ENCODE data around the gene USP1.
A peak's percentile ranks its signal among the peaks of the same experiment; 100 is the strongest.

Gene USP1

GRCh38 chr1:62401034-62401760 is 35.7 kb upstream of the USP1 start:
- no peaks in the 10 kb centered on the region for H3K36me3 ChIP-seq (ENCODE audit: control insufficient read depth, insufficient read depth, low read length)
- no peaks in the 10 kb centered on the region for H3K27me3 ChIP-seq (ENCODE audit: control insufficient read depth, insufficient read depth, low read length)
- DNase-seq (ENCODE audit: low read depth, low spot score) = no peak
- H3K4me3 ChIP-seq (ENCODE audit: low read length) = no peak overlapping the region
- no peak overlapping the region for H3K27ac ChIP-seq (ENCODE audit: low read length)
- no peaks in the 10 kb centered on the region for H3K9me3 ChIP-seq (ENCODE audit: control insufficient read depth, insufficient read depth, low read length)
- peaks cover 7% of the 10 kb centered on the region; the same call in 1 of the 2 replicates for H3K4me1 ChIP-seq (ENCODE audit: control insufficient read depth, insufficient read depth, low read length)
- WGBS (ENCODE audit: insufficient coverage, insufficient read length) = no CpG with 5 or more reads among the region's 5 CpGs

GRCh38 chr1:62405247-62405646 is 31.6 kb upstream of the USP1 start:
- H3K9me3 ChIP-seq (ENCODE audit: control insufficient read depth, insufficient read depth, low read length) = no peaks in the 10 kb centered on the region
- no CpG with 5 or more reads among the region's 2 CpGs for WGBS (ENCODE audit: insufficient coverage, insufficient read length)
- DNase-seq (ENCODE audit: low read depth, low spot score) = no peak
- H3K36me3 ChIP-seq (ENCODE audit: control insufficient read depth, insufficient read depth, low read length) = no peaks in the 10 kb centered on the region
- no peaks in the 10 kb centered on the region for H3K27me3 ChIP-seq (ENCODE audit: control insufficient read depth, insufficient read depth, low read length)
- no peak overlapping the region for H3K4me3 ChIP-seq (ENCODE audit: low read length)
- peaks cover 5% of the 10 kb centered on the region; the same call in 1 of the 2 replicates for H3K4me1 ChIP-seq (ENCODE audit: control insufficient read depth, insufficient read depth, low read length)
- H3K27ac ChIP-seq (ENCODE audit: low read length) = no peak overlapping the region

- DNase-seq (ENCODE audit: low read depth, low spot score) = no peak
- no CpG with 5 or more reads among the region's 3 CpGs for WGBS (ENCODE audit: insufficient coverage, insufficient read length)
- Histone ChIP-seq H3K4me3 (ENCODE audit: low read length) (no peak overlapping the region), H3K4me1 (ENCODE audit: control insufficient read depth, insufficient read depth, low read length) (no peaks in the 10 kb centered on the region), H3K27ac (ENCODE audit: low read length) (no peak overlapping the region), H3K36me3 (ENCODE audit: control insufficient read depth, insufficient read depth, low read length) (no peaks in the 10 kb centered on the region), H3K9me3 (ENCODE audit: control insufficient read depth, insufficient read depth, low read length) (no peaks in the 10 kb centered on the region), H3K27me3 (ENCODE audit: control insufficient read depth, insufficient read depth, low read length) (no peaks in the 10 kb centered on the region)
Observed at GRCh38 chr1:62406576-62406975, 30.3 kb upstream of the USP1 start.

GRCh38 chr1:62407398-62408009 is 29.3 kb upstream of the USP1 start:
- no peaks in the 10 kb centered on the region for H3K36me3 ChIP-seq (ENCODE audit: control insufficient read depth, insufficient read depth, low read length)
- DNase-seq (ENCODE audit: low read depth, low spot score) = peak; percentile 63
- no peaks in the 10 kb centered on the region for H3K27me3 ChIP-seq (ENCODE audit: control insufficient read depth, insufficient read depth, low read length)
- H3K4me1 ChIP-seq (ENCODE audit: control insufficient read depth, insufficient read depth, low read length) = no peaks in the 10 kb centered on the region
- no peak overlapping the region for H3K27ac ChIP-seq (ENCODE audit: low read length)
- no peaks in the 10 kb centered on the region for H3K9me3 ChIP-seq (ENCODE audit: control insufficient read depth, insufficient read depth, low read length)
- no peak overlapping the region for H3K4me3 ChIP-seq (ENCODE audit: low read length)
- WGBS (ENCODE audit: insufficient coverage, insufficient read length) = no CpG with 5 or more reads among the region's 12 CpGs

- Histone ChIP-seq H3K9me3 (ENCODE audit: control insufficient read depth, insufficient read depth, low read length) (no peaks in the 10 kb centered on the region), H3K27ac (ENCODE audit: low read length) (no peak overlapping the region), H3K4me1 (ENCODE audit: control insufficient read depth, insufficient read depth, low read length) (no peaks in the 10 kb centered on the region), H3K36me3 (ENCODE audit: control insufficient read depth, insufficient read depth, low read length) (no peaks in the 10 kb centered on the region), H3K27me3 (ENCODE audit: control insufficient read depth, insufficient read depth, low read length) (no peaks in the 10 kb centered on the region), H3K4me3 (ENCODE audit: low read length) (no peak overlapping the region)
- no peak for DNase-seq (ENCODE audit: low read depth, low spot score)
- WGBS (ENCODE audit: insufficient coverage, insufficient read length) = no CpG with 5 or more reads among the region's 8 CpGs
Observed at GRCh38 chr1:62415687-62416086, 21.2 kb upstream of the USP1 start.

- Histone ChIP-seq H3K9me3 (ENCODE audit: control insufficient read depth, insufficient read depth, low read length) (no peaks in the 10 kb centered on the region), H3K27me3 (ENCODE audit: control insufficient read depth, insufficient read depth, low read length) (no peaks in the 10 kb centered on the region), H3K36me3 (ENCODE audit: control insufficient read depth, insufficient read depth, low read length) (no peaks in the 10 kb centered on the region), H3K4me3 (ENCODE audit: low read length) (no peak overlapping the region), H3K4me1 (ENCODE audit: control insufficient read depth, insufficient read depth, low read length) (no peaks in the 10 kb centered on the region), H3K27ac (ENCODE audit: low read length) (no peak overlapping the region)
- DNase-seq (ENCODE audit: low read depth, low spot score) = no peak
- WGBS (ENCODE audit: insufficient coverage, insufficient read length) = no CpG with 5 or more reads among the region's 2 CpGs
Observed at GRCh38 chr1:62417351-62417999, 19.4 kb upstream of the USP1 start.

GRCh38 chr1:62420214-62420613 is 16.6 kb upstream of the USP1 start:
- no peaks in the 10 kb centered on the region for H3K9me3 ChIP-seq (ENCODE audit: control insufficient read depth, insufficient read depth, low read length)
- no peak overlapping the region for H3K27ac ChIP-seq (ENCODE audit: low read length)
- no peaks in the 10 kb centered on the region for H3K27me3 ChIP-seq (ENCODE audit: control insufficient read depth, insufficient read depth, low read length)
- no peaks in the 10 kb centered on the region for H3K4me1 ChIP-seq (ENCODE audit: control insufficient read depth, insufficient read depth, low read length)
- DNase-seq (ENCODE audit: low read depth, low spot score) = no peak
- H3K4me3 ChIP-seq (ENCODE audit: low read length) = no peak overlapping the region
- no CpG with 5 or more reads among the region's 1 CpG for WGBS (ENCODE audit: insufficient coverage, insufficient read length)
- H3K36me3 ChIP-seq (ENCODE audit: control insufficient read depth, insufficient read depth, low read length) = no peaks in the 10 kb centered on the region

GRCh38 chr1:62423580-62424242 is 13.1 kb upstream of the USP1 start:
- no CpG with 5 or more reads among the region's 14 CpGs for WGBS (ENCODE audit: insufficient coverage, insufficient read length)
- DNase-seq (ENCODE audit: low read depth, low spot score) = no peak
- no peaks in the 10 kb centered on the region for H3K27me3 ChIP-seq (ENCODE audit: control insufficient read depth, insufficient read depth, low read length)
- H3K4me1 ChIP-seq (ENCODE audit: control insufficient read depth, insufficient read depth, low read length) = no peaks in the 10 kb centered on the region
- no peaks in the 10 kb centered on the region for H3K9me3 ChIP-seq (ENCODE audit: control insufficient read depth, insufficient read depth, low read length)
- H3K4me3 ChIP-seq (ENCODE audit: low read length) = no peak overlapping the region
- H3K36me3 ChIP-seq (ENCODE audit: control insufficient read depth, insufficient read depth, low read length) = no peaks in the 10 kb centered on the region
- H3K27ac ChIP-seq (ENCODE audit: low read length) = no peak overlapping the region

GRCh38 chr1:62424411-62424810 is 12.4 kb upstream of the USP1 start:
- H3K4me1 ChIP-seq (ENCODE audit: control insufficient read depth, insufficient read depth, low read length) = no peaks in the 10 kb centered on the region
- no peaks in the 10 kb centered on the region for H3K9me3 ChIP-seq (ENCODE audit: control insufficient read depth, insufficient read depth, low read length)
- whole genome bisulfite sequencing (ENCODE audit: insufficient coverage, insufficient read length) = no CpG with 5 or more reads among the region's 4 CpGs
- DNase-seq (ENCODE audit: low read depth, low spot score) = no peak
- H3K4me3 ChIP-seq (ENCODE audit: low read length) = no peak overlapping the region
- H3K27me3 ChIP-seq (ENCODE audit: control insufficient read depth, insufficient read depth, low read length) = no peaks in the 10 kb centered on the region
- H3K36me3 ChIP-seq (ENCODE audit: control insufficient read depth, insufficient read depth, low read length) = no peaks in the 10 kb centered on the region
- H3K27ac ChIP-seq (ENCODE audit: low read length) = no peak overlapping the region

- Histone ChIP-seq H3K9me3 (ENCODE audit: control insufficient read depth, insufficient read depth, low read length) (no peaks in the 10 kb centered on the region), H3K4me3 (ENCODE audit: low read length) (no peak overlapping the region), H3K27me3 (ENCODE audit: control insufficient read depth, insufficient read depth, low read length) (no peaks in the 10 kb centered on the region), H3K27ac (ENCODE audit: low read length) (no peak overlapping the region), H3K4me1 (ENCODE audit: control insufficient read depth, insufficient read depth, low read length) (no peaks in the 10 kb centered on the region), H3K36me3 (ENCODE audit: control insufficient read depth, insufficient read depth, low read length) (no peaks in the 10 kb centered on the region)
- WGBS (ENCODE audit: insufficient coverage, insufficient read length) = no CpG with 5 or more reads among the region's 5 CpGs
- no peak for DNase-seq (ENCODE audit: low read depth, low spot score)
Observed at GRCh38 chr1:62425041-62425440, 11.8 kb upstream of the USP1 start.
